OCI-M2 (cell line): ENCODE measurements around the gene ATPAF1.
"Not testable (repeated sequence)": the region's sequence is repeated elsewhere in the genome, so short reads cannot be mapped to it uniquely, and the experiment has no call there.

ENCODE experiments used
- DNase-seq: peaks from one replicate; lab custom pipeline; 2025; ENCODE audit not compliant: unreplicated experiment; lab: John Stamatoyannopoulos, UW

ATPAF1 gene, protein sequence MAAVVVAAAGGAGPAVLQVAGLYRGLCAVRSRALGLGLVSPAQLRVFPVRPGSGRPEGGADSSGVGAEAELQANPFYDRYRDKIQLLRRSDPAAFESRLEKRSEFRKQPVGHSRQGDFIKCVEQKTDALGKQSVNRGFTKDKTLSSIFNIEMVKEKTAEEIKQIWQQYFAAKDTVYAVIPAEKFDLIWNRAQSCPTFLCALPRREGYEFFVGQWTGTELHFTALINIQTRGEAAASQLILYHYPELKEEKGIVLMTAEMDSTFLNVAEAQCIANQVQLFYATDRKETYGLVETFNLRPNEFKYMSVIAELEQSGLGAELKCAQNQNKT

DNA sequence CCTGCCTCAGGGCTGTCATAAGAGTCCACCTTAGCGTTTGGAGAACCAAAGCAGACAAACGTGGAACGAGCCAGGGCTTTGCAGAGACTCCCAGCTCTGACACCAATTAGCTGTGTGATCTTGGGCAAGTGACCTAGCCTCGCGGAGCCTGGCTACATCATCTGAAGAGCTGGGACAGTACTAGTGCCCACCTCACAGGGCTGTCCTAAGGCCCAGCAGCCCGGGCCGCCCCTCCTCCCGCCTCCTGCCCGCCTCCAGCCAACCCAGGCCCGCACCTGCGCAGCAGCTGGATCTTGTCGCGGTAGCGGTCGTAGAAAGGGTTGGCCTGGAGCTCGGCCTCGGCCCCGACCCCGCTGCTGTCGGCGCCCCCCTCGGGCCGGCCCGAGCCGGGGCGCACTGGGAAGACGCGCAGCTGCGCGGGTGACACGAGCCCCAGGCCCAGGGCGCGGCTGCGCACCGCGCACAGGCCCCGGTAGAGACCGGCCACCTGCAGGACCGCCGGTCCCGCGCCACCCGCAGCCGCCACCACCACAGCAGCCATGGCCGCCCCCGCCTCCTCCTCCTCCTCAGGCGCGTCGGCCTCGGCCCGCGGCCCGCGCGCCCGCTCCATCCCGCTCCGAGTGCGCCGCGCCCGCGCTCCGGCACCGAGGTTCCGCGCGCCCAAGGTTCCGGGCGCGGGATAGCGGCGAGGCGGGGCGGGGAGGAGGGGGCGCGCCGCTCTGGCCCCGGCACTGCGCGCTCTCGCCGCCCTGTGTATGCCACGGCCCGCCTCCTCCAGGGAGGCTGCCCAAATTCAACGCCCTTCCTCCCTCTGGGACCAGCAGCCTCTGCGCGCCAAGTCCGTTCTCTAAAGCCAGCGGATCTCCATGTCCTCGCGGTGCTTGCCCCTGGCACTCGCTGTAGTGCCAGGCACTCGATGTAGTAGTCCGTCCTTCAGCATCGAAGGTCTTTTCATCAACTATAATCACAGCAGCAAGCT, at the start of gene ATPAF1:
TSS of gene ATPAF1 (minus strand) at position 583 of the 979 bp plus-strand sequence. CDS start at position 541, 42 bp downstream.
- DNase-seq = no peak

DNA sequence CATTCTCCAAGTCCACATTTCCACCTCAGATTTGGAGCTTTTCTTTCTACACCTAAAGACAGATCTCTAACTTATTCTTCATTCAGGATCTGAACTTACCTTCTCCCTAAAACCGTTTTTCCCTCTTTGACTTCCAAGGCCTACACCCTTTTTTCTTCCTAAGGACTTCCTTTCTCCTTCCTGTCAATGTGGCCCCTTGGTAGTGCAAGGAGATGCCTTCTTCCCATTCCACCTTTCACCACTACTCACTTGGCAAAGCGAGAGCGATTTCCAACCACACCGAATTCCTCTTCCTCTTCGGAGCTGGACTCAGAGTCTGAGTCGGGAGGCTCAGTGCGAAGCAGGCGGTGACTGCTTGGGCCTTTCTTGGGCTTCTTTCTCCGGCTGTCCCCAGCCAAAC, 49.5 kb upstream of the ATPAF1 start:
- DNase-seq = no peak

DNA sequence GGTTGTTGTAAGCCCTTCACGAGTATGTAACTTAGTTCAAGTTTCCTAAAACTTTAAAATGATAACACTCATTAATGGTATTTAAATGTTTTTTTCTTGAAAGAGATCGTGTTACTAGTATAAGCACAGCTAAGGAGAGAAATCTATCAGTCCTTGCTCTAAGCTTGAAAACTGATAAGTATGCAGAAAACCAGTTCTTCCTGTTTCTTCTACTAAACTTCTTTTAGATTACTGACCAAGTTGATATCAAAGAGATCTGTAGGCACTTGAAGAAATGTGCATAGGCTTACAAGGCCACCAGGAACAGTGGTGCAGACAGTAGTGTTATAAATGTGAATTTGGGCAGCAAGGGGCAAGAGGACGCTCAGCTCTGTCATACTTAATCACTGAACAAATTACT, 46.8 kb upstream of the ATPAF1 start:
- DNase-seq = no peak

DNA sequence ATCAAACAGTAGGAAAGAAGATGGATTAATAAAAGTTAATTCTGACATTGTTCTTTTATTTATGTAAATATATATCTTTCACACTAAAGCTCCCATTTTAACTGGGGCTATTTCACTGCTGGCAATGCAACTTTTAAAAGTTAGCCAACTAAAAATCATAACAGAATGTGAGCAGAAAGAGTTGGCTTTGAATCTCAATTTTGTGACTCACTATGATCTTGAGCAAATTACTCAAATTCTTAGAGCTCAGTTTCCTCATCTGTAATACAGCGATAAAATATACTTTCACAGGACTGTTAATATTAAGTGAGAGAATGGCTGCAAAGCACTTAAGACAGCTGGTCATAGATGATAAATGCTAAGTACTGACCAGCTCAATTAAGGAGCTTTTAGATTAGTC, 40.0 kb upstream of the ATPAF1 start:
- DNase-seq = no peak

DNA sequence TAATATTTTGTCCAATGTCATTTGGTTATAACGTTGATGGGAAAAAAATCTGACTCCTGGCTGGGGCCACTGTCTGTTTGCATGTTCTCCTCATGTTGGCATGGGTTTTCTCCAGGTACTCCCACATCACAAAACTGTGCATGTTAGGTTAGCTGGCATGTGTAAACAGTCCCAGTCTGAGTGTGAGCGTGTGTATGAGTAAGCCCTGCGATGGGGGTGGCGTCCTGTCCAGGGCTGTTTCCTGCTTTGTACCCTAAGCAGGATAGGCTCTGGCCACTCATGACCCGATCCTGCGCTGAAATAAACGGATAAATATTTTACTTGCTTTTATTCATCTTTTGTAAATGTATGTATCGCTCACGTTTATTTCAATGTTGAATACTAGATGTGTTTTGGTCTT, 37.2 kb upstream of the ATPAF1 start:
- DNase-seq = no peak

DNA sequence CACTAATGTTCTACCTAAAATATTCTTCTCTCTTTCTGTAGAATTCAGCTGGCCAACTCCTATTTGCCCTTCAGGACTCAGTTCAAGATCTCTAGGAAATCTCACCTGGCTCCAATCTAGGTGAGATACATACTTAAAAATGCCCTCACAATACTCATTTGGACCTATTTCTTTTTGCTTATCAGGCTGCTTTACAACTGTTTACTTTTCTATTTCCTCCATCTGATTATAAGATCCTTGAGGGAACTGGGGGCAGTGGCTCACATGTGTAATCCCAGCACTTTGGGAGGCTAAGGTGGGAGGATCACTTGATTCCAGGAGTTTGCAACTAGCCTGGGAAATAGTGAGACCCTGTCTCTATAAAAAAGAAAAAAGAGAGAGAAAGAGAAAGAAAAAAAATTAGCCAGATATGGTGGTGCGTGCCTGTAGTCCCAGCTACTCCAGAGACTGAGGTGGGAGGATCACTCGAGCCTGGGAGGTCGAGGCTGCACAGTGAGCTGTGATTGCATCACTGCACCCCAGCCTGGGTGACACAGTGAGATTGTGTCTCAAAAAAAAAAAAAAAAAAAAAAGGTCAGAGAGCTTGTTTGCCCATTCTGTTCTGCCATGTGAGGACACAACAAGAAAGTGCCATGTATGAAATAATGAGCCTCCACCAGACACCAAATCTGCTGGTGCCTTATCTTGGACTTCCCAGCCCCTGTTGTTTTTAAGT, 35.9 kb upstream of the ATPAF1 start:
- no peak for DNase-seq

DNA sequence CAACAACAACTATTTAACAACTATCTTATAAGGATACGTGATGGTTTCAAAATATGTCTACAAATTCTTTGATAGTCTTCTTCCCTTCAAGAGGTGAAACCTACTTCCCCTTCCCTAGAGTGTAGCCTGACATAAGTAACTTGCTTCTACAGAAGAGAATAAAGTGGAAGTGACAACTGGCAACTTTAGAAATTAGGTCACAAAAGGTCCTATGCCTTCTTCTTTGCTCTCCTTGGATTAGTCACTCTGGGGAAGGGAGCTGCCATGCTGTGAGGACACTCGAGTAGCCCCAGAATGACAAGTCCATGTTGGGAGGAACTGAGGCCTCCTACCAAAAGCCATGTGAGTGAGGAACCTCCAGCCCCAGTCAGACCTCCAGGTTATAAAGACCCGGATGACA, 31.5 kb upstream of the ATPAF1 start:
- DNase-seq = no peak

DNA sequence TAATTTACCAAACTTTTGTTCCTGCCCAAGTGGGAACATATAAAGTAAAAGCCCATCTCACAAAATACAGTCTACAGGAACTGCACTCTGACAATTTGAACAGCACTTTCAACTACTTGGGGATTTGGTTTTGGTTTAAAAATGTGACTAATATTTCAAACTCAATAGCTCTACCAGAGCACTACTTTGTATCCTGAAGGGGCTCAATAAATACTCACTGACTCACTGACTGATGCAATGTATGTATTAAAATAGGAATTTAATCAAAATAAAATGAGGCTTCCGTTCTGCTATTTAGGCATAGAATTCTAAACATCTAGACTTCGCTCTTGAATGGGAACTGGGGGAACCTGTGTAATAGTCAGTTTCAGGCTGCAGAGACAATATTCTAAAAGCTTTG, 28.9 kb upstream of the ATPAF1 start:
- DNase-seq = no peak

DNA sequence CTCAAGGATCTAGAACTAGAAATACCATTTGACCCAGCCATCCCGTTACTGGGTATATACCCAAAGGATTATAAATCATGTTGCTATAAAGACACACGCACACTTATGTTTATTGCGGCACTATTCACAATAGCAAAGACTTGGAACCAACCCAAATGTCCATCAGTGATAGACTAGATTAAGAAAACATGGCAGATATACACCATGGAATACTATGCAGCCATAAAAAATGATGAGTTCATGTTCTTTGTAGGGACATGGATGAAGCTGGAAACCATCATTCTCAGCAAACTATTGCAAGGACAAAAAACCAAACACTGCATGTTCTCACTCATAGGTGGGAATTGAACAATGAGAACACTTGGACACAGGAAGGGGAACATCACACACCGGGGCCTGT, 26.5 kb upstream of the ATPAF1 start:
- DNase-seq = not testable (repeated sequence)

DNA sequence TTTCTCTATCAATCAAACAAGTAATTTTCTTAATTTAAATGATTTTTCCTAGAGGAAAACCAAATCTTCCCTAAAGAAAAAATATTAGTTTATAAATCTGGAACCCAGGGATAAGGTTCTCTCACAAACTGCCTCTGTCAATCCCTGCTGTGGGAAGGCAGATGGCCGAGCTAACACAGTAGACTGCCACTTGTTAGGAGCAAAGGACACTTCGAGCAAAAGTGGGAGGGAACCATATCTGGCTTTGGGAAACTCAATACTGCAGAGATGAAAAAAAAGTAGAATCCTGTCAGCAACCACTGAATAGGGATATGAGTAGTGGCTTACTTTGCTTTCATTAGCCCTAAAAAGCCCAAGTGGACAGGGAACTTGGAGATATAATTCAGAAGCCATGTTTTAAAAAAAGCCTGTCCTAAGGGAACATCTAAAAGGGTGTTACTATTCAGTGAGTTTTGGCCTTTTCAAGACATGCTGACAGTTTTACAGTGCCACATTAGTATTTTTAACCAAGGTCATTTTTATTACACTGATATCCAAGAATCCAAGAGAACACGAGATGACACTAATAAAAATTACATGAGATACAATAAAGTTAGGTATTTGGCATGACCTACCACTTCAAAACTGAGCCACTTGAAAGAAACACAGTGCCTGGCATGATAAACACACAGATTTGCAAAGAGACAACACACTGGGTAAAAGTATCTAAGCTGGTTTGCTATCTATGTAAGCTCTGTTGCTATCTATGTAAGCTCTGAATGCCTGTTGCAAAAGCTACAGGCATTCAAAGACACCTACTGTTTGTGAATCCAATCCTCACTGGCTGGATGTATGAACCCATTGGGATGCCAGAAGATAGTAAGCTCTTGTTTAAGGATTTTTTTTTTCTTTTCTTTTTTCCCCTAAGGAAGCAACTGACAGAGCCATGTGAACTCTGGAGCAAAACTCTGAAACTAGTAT, 24.9 kb upstream of the ATPAF1 start:
- no peak for DNase-seq

DNA sequence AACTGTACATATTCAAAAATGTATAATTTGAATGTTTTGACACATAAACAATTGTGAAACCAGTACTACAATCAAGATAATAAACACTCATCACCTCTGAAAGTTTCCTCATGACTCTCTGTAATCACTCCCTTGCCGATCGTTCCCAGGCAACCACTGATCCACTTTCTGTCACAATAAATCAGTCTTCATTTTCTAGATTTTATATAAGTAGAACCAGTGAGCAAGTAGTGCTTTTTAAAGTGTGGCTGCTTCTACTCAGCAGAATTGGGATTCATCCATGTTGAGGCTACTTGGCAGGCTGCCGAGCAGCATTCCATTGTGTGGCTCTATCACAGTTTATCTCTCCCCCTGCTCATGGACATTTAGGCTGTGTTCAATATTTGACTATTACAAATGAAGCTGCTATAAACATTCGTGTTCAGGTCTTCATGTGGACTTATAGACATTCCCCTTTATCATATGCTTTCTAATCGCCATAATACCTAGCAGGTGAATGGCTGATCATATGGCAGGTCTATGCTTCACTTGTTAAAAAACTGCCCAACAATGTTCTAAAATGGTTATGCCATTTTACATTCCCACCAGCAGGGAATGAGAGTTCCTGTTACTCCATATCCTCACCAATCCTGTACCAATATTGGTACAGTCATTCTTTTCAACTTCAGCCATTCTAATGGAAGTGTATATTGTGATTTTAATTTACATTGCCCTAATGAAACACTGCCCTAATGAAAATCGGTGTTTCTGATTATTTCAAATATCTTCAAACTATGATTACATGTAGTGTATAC, 24.0 kb upstream of the ATPAF1 start:
- DNase-seq = no peak

DNA sequence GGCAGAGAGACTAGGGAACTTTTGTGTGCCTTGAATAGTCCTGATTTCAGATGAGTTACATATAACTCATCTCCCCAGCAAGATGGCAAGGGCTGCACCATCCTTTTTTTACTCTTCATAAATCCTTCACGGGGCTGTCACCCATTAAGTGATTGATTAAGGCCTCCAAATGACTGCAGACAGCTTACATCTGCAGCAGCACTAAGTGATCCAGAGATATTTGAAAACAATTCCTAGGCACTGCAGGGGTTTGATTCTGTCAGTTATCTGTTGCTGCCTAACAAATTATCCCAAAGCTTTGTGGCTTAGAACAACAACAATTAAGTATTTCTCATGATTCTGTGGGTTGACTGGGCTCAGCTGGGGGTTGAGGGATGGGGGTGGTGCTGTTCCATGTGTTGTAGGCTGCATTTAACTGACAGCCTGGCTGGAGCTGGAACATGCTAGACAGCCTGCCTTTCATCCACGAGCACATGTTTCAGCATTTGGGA, 22.8 kb upstream of the ATPAF1 start:
- DNase-seq = no peak

DNA sequence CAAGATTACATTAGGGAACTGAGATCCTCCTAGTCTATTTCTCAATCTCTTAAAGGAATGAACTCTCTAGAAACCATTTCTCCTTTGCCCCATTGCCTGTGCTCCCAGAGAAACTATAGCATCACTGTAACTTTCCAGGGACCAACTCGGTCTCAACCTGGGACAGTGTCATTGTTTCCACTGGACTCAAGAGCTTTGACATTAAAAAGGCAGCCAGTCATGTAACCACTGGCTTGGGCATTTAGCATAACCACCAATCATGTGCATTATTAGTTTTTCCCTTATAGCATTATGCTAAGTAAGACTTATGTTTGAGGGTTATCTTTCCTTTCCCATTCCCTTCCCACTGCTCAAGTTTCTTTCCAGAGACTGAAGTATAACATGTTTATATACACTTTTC, 21.7 kb upstream of the ATPAF1 start:
- no peak for DNase-seq

DNA sequence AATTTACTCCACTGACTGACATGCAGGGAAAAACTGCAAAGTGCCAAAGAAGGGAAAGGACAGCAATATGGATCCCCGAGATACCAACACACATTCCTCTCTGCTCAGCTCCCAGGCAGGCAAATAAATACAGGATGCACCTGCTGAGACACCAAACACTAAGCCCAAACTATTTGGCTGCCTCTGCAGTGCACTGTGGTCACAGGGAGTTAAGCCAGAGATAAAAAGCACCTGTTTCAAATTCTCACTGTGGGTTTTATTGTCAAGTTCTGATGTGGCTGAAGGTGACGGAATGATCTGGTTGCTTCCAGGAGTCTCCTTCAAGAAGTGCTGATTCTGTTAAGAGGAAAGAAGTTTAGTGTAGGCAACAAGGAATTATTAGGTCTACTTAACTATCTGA, 21.2 kb upstream of the ATPAF1 start:
- no peak for DNase-seq

DNA sequence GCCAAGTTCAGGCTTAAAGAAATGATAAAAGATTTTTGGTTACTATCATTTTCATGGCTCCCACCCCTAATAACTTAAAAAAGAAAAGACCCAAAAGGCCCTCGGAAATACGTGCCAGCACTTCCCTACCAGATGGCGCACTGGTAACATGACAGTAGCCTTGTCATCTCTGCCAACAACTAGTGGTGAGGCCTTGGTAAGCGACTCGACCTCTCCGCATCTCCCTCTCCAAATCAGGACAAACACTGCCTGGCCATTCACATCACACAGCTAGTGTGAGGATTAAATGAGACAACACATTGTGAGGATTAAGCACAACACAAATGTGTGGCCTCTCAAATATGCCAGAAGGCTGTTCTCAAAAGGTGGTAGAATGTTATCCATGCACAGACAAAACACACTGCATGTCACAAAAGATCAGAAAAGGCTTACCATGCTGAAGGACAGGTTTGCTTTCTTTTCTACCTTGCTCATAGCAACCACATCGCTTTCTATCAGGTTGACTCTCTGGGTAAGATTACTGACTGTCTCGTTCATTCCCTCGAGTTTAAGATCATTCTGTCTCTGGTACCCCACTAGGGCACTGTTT, 19.9 kb upstream of the ATPAF1 start:
- DNase-seq = no peak

DNA sequence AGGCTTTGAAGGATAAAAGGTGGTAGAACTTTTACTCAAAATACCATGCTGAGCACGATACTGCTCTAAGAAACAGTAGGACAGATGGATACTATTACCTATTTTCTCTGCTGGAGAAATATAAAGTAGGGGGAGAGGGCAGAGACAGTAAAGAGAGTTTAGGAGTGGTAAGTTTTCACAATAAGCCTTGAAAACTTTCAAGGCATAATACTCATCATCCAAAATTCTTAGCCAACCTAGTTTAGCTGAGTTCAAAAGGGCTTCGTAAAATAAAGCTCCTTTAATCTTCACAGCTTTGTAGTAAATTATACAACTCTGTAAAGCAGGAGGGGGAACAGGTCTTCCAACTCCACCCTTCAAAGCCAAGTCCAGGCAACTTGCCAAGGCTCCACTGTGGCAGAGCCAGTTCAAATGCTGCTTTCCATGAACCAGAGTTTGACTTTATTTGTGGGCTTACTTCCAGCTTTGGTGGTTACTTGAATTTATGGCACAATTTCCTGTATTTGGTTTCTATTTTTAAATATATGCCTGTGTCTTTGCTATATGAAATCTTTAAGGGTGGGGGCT, 19.0 kb upstream of the ATPAF1 start:
- no peak for DNase-seq

DNA sequence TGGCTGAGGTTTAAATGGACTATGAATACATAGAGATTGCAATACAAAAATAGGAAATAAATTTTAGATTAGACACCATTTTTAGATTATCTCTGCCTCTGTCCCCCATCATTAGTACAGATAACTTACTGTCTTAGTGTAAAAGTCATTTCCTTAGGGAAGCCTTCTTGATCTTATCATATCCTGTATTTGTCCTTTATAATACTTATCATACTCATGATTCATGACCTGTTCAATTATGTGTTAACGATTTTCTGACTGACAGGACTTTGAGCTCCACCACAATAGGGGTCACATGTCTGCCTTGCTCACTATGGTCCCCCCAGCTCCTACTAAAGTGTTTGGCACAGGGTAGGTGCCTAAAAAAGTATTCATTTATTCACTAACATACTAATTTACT, 18.1 kb upstream of the ATPAF1 start:
- no peak for DNase-seq

DNA sequence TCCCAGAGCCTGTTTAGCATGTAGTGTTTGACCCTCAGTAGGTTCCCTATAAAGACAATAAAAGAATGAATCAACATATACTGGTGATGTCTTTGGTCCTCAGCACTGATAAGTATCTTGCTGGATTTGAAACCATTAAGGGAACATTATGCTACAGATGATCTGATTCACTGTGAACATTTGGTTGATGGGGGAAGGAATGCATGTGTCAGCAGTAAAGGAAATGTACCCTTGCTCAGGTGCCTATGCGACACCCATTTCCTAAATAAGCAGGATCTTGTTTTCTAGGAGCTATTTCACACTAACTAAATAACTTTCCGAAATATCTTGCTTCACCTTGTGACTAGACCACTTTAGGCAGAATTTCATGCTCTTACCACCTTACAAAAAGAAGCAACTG, 16.5 kb upstream of the ATPAF1 start:
- no peak for DNase-seq

DNA sequence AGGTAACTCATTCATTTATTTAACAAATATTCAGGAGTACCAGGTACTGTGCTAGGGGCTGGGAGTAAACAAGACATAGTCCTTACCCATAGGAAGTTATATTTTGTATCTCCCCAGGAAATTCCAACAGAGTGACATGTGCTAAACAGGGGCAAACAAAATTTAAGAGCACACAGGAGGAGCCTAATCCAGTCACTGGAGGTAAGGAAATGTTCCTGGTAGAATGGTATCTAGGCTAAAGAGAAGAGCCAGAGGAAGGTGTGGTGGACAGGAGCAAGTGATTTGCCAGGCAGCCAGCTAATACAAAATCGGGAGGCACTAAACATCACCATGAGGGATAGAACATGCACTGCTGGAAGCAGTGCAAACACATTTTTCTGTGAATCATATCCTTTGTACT, 13.9 kb upstream of the ATPAF1 start:
- no peak for DNase-seq
